AG09319 (cell line): ENCODE measurements around the gene DIAPH1.

Source experiments
- DNase-seq: peaks from one replicate; pipeline ENCODE4 v3.0.0-alpha.2; 2010; ENCODE audit warnings: low read depth; ENCODE audit errors: extremely low read depth
- TF ChIP-seq, protein P1 (sequence below): IDR thresholded peaks from 2 replicates; pipeline ENCODE4 v1.5.1; 2011; ENCODE audit warnings: low read depth, mild to moderate bottlenecking, inconsistent platforms, low read length, moderate library complexity

Gene DIAPH1

GRCh38 chr5:141527426-141527825, 91.4 kb downstream of the DIAPH1 start:
- no peak for DNase-seq
- TF ChIP-seq, protein P1, sequence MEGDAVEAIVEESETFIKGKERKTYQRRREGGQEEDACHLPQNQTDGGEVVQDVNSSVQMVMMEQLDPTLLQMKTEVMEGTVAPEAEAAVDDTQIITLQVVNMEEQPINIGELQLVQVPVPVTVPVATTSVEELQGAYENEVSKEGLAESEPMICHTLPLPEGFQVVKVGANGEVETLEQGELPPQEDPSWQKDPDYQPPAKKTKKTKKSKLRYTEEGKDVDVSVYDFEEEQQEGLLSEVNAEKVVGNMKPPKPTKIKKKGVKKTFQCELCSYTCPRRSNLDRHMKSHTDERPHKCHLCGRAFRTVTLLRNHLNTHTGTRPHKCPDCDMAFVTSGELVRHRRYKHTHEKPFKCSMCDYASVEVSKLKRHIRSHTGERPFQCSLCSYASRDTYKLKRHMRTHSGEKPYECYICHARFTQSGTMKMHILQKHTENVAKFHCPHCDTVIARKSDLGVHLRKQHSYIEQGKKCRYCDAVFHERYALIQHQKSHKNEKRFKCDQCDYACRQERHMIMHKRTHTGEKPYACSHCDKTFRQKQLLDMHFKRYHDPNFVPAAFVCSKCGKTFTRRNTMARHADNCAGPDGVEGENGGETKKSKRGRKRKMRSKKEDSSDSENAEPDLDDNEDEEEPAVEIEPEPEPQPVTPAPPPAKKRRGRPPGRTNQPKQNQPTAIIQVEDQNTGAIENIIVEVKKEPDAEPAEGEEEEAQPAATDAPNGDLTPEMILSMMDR, result no peak

GRCh38 chr5:141525653-141526052, 93.1 kb downstream of the DIAPH1 start:
- TF ChIP-seq, protein P1, result no peak
- no peak for DNase-seq

- peak; percentile 92 for DNase-seq
- TF ChIP-seq, protein P1, result peak; percentile 99
These were observed 93.9 kb downstream of the DIAPH1 start for GRCh38 chr5:141524604-141525597.

GRCh38 chr5:141523991-141524390, 94.8 kb downstream of the DIAPH1 start:
- no peak for DNase-seq
- TF ChIP-seq, protein P1, result no peak

DNA sequence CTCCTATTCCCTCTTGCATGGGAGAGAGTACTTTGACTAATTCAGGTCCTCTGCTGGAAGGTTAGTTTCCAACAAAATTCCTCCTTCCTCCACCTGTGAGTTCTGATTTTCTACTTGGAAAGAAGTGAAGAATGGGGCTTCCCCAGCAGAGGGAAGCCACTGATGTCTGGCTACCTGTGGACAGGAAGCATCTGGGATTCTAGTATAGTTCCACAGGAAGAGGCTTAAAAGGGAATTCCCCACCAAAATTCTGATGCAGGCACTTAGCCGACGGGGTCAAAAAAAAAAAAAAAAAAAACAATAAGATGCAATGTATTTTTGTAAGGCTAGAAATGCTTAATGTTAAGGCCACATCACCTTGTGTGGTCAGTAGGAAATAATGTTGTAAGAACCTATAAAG, 96.5 kb downstream of the DIAPH1 start:
- DNase-seq, result no peak
- TF ChIP-seq, protein P1, result no peak

DNA sequence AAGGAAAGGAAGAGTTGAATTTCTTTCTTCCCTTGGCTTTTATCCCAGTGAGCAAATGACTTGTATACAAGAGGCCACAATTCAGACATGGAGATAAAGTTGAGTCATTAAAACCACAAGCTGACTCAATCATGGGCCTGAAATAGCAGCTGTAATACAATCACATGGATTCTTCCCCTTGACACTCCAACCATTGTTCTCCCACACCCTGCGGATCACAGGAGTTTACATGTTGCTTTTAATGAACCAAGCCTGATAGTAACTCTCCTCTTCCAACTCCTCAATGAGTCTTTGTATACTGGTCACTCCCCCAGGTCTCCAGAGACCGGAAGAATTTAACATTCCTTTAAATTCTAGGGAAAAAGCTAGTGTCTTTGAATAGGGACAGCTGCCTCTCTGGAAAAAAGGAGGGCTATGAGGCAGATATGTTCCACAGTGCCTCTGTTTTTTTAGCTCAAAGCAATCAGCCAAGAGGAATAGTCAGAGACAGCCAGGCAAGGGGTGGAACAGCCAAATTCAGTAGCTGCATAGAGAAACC, 97.5 kb downstream of the DIAPH1 start:
- peak; percentile 96 for DNase-seq
- TF ChIP-seq, protein P1, result no peak
